Peyer's patch (tissue), 4 donors: ENCODE measurements around the gene KLC1. TPM values are rescaled to one million over a fixed set of nuclear protein-coding genes. Genes with fewer than 3 reads are reported as not detected.

ENCODE experiments used
- DNase-seq, 3 donors: peaks; one replicate each; pipeline ENCODE4 v3.0.0-alpha.2; 2017 to 2019
- H3K27ac ChIP-seq, 4 donors: fragments of 200-600 bp; sonication (generic); one replicate each; pipeline ENCODE4 v1.5.1; 2016 to 2019
- H3K27me3 ChIP-seq, 2 donors: fragments of 200-600 bp; sonication (generic); one replicate each; pipeline ENCODE4 v1.5.1; 2019
- H3K36me3 ChIP-seq, 3 donors: fragments of 200-600 bp; sonication (generic); one replicate each; pipeline ENCODE4 v1.5.1; 2016 to 2019
- H3K4me1 ChIP-seq, 4 donors: fragments of 200-600 bp; sonication (generic); one replicate each; pipeline ENCODE4 v1.5.1; 2016 to 2019
- H3K4me3 ChIP-seq, 4 donors: fragments of 200-600 bp; sonication (generic); 1 replicate in 3 of 4; 2 replicates in 1 of 4; pipeline ENCODE4 v1.5.1; 2016 to 2019; ENCODE audit warnings: mild to moderate bottlenecking in 1 of 4
- H3K9me3 ChIP-seq, 4 donors: fragments of 200-600 bp; sonication (generic); one replicate each; pipeline ENCODE4 v1.5.1; 2016 to 2019; ENCODE audit warnings: mild to moderate bottlenecking in 1 of 4
- CTCF ChIP-seq, 6 experiments: fragments of 450-650 bp in 4 of 6; fragments of 200-600 bp in 2 of 6; sonication (generic) in 1 of 6; IDR thresholded peaks; one replicate each; pipeline ENCODE4 v1.5.1; 2017 to 2019; ENCODE audit warnings: antibody characterized with exemption in 6 of 6, mild to moderate bottlenecking in 3 of 6, moderate library complexity in 1 of 6
- POLR2A ChIP-seq, 2 donors: fragments of 450-650 bp; IDR thresholded peaks; one replicate each; pipeline ENCODE4 v1.5.1; 2017; ENCODE audit warnings: antibody characterized with exemption in 2 of 2, mild to moderate bottlenecking in 2 of 2, moderate library complexity in 2 of 2
- total RNA-seq, 4 donors: library from RNA; depleted of rRNA; stranded (reverse); fragments of >200 nt; gene quantifications; one replicate each; pipeline ENCODE4 v1.1.0, GENCODE V29; 2016

KLC1 gene
- total RNA-seq, 4 donors from 2014 or later = 125 to 361 (median 270) TPM

- TF ChIP-seq POLR2A (IDR thresholded peaks at IDR 0.05) = no peak
- TF ChIP-seq CTCF (IDR thresholded peaks at IDR 0.05) = no peak
- H3K36me3 ChIP-seq = peaks cover 0 to 69% (median 0%) of the 10 kb centered on the region in 3 donors
- no peaks in the 10 kb centered on the region for H3K27me3 ChIP-seq
- H3K27ac ChIP-seq = no peak overlapping the region
- H3K4me1 ChIP-seq = peaks cover 0 to 13% (median 0%) of the 10 kb centered on the region in 4 donors
- no peak for DNase-seq
- H3K9me3 ChIP-seq = no peaks in the 10 kb centered on the region
- H3K4me3 ChIP-seq = no peak overlapping the region
Observed at GRCh38 chr14:103729496-103730448, 100.8 kb downstream of the KLC1 start.

GRCh38 chr14:103730490-103731035 lies 101.6 kb downstream of the KLC1 start:
- Histone ChIP-seq H3K27ac (no peak overlapping the region), H3K9me3 (no peaks in the 10 kb centered on the region), H3K36me3 (peaks cover 0 to 69% (median 0%) of the 10 kb centered on the region in 3 donors), H3K4me3 (no peak overlapping the region), H3K4me1 (peaks cover 0 to 13% (median 0%) of the 10 kb centered on the region in 4 donors), H3K27me3 (no peaks in the 10 kb centered on the region)
- TF ChIP-seq CTCF (IDR thresholded peaks at IDR 0.05) = no peak
- peak in 1 of 3 donors; percentile 34 for DNase-seq

- H3K27me3 ChIP-seq = no peaks in the 10 kb centered on the region
- peaks cover 0 to 77% (median 0%) of the 10 kb centered on the region in 3 donors for H3K36me3 ChIP-seq
- DNase-seq = no peak
- H3K27ac ChIP-seq = no peak overlapping the region
- no peaks in the 10 kb centered on the region for H3K9me3 ChIP-seq
- peaks cover 0 to 13% (median 0%) of the 10 kb centered on the region in 4 donors for H3K4me1 ChIP-seq
- TF ChIP-seq CTCF (IDR thresholded peaks at IDR 0.05) (no peak), POLR2A (IDR thresholded peaks at IDR 0.05) (no peak)
- H3K4me3 ChIP-seq = no peak overlapping the region
Observed at GRCh38 chr14:103731481-103731880, 102.5 kb downstream of the KLC1 start.

- Histone ChIP-seq H3K27ac (no peak overlapping the region), H3K36me3 (peaks cover 0 to 80% (median 0%) of the 10 kb centered on the region in 3 donors)
Observed at GRCh38 chr14:103731916-103732867, 103.2 kb downstream of the KLC1 start.

More at GRCh38 chr14:103731916-103732867, 103.2 kb downstream of the KLC1 start:
- Histone ChIP-seq H3K27me3 (no peaks in the 10 kb centered on the region), H3K4me3 (no peak overlapping the region), H3K9me3 (no peaks in the 10 kb centered on the region), H3K4me1 (peaks cover 0 to 11% (median 0%) of the 10 kb centered on the region in 4 donors)
- DNase-seq = peak in 1 of 3 donors; percentile 47
- TF ChIP-seq CTCF (IDR thresholded peaks at IDR 0.05) (no peak), POLR2A (IDR thresholded peaks at IDR 0.05) (no peak)
